Embryonic facial prominence (tissue), 1 donor: ENCODE measurements around the gene EPHB2.

Experiments
- DNase-seq: peaks from one replicate; pipeline ENCODE4 v3.0.0-alpha.2; 2016; ENCODE audit errors: extremely low spot score

EPHB2 gene

DNA sequence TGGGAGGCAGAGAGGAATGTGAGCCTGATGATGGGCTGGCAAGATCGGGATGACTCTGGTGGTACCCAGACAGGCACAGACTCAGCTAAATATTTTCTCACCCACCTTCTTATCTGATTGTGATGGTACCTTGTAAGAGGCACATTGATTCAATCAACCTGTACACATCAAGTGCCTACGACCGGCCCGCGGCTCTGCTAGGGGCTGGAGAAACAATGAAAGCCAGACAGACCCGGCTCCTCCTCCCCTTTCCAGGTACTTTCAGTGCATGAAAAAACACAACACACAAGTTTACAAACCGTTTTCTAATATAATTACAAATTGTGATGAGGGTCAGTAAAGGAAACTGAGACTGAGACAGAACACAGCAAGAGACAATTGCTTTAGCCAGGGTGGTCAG is 147.0 kb downstream of the EPHB2 start:
- no peak for DNase-seq

DNA sequence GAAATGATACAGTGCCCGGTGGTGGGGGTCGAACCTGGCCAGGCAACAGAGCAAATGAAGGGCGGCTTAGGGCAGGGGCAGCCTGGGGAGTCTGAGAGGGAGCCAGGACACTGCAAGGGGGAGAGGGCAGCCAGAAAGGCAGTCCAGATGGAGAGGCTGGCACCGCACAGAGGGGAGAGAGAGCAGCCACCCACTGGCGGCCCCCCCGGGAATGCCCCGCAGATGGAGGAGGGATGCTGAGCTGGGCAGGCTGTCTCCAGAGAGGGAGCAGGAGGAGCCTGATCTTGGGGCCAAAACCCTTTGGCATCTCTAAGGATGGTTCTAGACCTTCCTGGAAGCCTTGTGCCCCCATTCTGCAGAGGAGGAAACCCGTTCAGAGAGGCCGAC is 149.8 kb downstream of the EPHB2 start:
- DNase-seq, result no peak

DNA sequence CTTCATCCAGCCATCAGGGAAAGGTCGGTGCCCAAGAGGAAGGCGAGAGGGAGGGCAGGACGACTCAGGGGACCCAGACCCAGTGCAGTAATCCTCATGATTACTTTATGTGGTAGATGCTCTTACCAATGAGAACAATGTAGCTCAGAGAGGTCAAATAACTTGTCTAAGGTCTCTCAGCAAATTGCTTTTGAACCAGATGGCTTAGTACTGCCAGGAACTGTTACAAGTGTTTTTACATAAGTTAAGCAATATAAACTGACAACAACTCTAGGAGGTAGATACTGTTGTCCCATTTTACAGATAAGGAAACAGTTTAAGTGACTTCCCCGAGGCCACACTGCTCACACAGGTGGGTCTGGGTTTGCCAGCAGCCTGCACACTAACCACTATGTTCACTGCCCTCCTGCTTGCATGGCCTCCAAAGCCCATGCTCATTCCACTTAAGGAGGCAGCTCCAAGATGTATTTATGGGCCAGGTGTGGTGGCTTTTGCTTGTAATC is 150.3 kb downstream of the EPHB2 start:
- DNase-seq, result no peak

DNA sequence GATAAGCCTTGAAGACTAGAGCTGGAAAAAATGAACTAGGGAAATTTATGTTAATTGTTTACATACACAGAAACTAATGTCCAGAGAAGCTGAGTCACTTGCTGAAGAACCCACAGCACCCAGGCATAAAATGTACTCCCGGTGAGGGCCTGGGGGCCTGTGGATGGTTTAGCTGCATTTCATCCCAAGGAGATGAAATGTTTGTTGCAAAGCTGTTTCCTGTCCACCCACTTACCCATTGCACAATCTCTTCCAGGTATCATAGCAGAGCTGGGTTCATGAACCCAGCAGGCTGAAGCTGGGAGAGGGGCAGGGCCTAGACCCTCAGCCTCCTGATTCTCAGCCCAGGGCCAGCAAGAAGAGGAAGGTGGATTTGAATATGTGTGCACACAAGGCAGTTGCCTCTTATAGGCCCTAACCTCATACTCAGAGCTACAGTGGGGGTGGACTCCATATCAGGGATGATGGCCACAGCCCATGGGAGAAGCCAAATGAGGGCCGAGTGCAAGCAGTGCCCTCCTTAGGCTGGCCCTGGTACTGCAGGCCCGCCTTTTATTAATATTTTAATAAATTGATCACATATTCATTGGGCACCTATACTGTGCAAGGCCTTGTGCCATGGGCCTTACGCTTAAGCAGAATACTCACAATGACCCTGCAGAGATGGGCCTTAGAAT is 151.3 kb downstream of the EPHB2 start:
- DNase-seq, result no peak

DNA sequence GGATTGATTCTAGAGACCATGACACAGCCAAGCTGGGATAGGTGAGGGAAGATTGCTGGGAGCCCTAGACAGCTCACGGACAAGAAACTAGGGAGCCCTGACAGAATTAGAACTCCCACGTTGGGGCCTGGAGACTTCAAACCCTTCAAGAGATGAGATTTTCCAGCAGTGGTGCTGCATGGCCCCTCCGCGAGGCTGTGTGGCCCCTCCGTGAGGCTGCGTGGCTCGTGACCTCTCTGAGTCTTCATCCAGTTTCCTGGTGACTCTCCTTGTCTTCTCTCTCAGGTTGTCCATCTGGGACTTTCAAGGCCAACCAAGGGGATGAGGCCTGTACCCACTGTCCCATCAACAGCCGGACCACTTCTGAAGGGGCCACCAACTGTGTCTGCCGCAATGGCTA is 152.1 kb downstream of the EPHB2 start:
- no peak for DNase-seq

- DNase-seq, result no peak
These were observed 153.1 kb downstream of the EPHB2 start for GRCh38 chr1:22863766-22864165.

GRCh38 chr1:22864886-22865285 is 154.2 kb downstream of the EPHB2 start:
- DNase-seq, result no peak

DNA sequence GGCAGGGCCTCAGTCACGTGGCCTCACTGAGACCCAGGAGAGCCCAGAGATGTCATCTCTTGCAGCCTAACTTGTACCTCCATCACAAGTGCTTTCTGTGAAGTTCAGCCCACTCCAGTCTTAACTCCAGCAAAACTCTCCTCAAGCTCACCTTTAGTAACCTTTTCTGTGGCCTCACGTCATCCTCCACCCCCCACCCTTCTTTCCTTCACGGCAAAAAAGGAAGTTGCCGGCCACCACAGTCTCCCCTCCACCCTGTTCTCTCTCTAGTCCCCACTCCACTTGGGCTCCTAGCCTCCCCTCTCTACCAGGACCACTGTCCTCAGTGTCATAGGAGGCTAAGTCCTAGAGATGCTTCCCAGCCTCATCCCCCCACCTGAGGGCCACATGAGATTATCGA is 155.1 kb downstream of the EPHB2 start:
- DNase-seq, result no peak

DNA sequence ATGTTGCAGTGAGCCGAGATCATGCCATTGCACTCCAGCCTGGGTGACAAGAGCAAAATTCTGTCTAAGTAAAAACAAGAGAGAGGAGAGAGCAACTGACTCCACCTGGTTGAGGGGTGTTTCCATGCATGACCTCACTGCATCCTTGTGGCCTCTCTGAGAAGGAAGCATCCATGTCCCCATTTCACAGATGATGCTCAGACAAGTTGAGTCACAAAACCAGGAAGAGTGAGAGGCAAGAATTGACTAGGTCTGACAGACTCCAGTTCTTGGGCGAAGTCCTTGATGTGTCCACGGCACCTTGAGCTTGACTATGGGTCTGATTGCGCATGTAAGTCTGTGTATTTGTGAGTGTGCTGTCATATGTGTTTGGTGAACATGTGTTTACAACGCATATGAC is 156.2 kb downstream of the EPHB2 start:
- no peak for DNase-seq

DNA sequence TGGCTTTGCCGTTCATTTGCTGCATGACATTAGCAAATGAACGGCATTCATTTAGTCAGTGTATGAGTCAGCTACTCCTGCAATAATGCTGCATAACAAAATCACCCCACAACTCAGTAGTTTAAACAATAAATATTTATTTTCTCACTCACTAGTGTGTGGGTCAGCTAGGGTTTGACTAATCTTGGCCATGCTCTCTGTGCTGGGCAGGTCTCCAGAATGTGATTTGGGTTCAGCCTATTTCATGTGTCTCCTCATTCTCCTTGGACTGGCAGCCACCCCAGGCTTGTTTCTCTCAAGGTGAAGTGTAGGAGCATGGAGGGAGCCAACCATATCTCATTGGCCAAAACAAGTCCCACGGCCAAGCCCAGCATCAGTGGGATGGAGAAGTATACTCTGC is 157.7 kb downstream of the EPHB2 start:
- no peak for DNase-seq

DNA sequence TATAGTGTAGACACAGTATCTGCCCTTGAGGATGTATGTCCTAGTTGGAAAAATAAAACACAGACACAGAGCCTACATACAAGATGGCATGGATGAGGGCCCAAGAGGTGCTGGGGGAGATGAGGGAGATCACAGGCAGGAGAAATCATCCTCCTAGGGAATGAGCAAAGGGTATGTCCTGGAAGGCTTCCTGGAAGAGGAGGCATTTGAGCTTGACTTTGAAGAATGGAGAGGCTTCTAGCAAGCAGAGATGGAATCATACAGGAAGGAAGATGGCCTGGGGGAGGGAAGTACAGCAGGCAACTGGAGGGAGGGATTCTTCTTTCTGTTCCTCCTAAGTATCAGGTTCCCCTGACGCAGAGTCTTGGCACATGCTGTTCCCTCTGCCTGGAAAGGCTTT is 158.7 kb downstream of the EPHB2 start:
- DNase-seq, result no peak

GRCh38 chr1:22870201-22870871 is 159.7 kb downstream of the EPHB2 start:
- DNase-seq, result no peak

DNA sequence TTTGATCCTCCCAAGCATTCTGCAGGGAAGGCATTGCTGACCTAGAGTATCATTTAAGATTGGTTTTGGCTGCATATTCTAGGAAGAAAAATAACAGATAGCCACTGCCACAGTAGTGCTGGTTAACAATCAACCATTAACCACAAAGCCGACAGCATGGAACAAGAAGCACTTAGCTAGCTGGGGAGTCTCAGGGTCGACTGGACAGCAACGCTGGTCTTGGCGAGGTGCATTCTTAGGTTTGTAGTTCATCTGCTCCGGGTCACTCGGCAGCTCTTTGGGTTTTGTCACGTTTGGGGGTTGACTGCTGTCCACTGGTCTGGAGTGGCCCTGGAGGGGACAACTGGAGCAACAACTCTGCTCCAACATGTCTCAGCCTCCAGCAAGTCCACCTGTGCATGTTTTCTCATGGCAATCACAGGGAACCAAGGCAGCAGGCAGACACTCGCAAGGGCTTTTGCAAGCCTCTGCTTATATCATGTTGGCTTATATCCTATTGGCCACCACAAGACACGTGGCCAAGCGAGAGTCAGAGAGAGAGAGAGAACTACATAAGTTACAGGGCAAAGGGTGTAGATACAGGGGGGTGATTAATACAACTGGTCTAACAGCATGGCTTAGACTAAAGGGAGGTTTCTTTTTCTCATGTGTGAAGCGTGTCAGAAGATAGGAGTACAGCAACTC is 162.5 kb downstream of the EPHB2 start:
- DNase-seq, result no peak

DNA sequence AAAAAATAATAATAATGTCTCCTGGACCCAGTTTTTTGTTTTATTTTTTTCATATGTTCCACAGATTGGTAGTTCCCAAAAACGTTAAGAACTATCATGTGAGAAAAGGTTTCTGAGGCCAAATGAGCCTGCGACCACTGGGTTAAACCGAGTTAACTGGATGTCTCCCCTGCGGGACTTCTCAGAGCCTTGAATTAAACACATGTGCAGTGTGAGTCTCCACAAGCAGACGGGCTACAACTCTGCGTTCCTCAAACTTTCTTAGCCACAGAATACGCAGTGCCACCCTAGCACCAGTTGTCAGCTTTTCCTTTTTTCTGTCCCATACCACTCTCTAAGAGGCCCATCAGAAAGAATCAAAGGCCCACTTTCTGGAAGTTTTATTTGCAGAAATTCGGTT is 164.1 kb downstream of the EPHB2 start:
- no peak for DNase-seq

DNA sequence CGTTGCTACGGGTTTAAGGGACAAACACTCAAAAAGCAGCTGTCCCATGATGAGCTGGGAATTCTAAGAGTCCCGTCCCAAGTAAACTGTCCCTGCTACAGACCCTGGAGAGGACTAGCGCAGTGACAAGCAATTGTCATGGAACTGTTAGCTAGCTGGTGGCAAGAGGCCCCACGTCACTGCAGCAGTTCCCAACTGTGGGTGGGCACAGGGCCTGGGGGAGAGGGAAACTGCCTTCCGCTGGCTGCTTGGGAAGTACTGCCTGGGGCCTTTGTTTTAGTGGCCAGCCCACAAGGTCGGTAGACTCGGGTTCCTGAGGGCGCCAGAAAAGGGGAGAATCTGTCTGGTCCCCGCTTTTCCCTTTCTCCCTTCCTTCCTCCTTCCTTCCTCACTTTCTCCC is 164.6 kb downstream of the EPHB2 start:
- no peak for DNase-seq

- DNase-seq, result no peak
These were observed 165.2 kb downstream of the EPHB2 start for GRCh38 chr1:22875841-22876240.

DNA sequence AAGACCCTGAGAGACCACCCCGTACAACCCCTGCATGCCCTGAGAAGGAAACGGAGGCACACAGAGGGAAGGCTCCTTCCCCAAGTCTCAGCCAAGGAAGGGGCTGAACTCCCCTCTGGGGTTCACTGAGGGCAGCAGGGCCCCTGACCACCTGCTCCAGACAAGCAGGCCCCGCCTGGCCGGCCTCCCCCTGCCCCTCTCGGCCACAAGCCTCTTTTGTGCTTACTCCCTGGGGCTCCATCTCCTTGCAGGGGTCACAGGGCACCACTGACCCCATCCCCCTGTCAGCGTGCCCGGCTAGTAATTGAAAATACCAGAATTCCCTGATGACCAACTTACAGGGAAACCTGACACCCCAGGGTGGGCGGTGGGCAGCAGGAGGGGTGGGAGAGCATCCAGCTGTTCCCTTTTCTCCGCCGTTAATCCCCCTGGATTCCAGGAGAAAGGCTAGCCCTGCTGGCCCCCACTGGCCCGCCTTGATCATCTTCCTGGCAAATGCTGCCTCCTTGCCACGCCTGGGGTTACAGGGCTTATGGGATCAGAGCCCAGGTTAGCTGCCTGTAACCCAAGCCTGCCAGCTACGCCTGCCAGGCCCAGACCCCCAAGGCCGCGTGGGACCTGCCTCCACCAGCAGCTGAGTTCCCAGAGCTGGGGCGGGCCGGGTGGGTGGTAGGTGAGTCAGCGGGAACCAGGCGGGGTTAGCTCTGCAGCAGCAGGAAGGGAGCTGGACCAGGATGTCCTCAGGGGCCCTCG is 165.9 kb downstream of the EPHB2 start:
- DNase-seq, result no peak

DNA sequence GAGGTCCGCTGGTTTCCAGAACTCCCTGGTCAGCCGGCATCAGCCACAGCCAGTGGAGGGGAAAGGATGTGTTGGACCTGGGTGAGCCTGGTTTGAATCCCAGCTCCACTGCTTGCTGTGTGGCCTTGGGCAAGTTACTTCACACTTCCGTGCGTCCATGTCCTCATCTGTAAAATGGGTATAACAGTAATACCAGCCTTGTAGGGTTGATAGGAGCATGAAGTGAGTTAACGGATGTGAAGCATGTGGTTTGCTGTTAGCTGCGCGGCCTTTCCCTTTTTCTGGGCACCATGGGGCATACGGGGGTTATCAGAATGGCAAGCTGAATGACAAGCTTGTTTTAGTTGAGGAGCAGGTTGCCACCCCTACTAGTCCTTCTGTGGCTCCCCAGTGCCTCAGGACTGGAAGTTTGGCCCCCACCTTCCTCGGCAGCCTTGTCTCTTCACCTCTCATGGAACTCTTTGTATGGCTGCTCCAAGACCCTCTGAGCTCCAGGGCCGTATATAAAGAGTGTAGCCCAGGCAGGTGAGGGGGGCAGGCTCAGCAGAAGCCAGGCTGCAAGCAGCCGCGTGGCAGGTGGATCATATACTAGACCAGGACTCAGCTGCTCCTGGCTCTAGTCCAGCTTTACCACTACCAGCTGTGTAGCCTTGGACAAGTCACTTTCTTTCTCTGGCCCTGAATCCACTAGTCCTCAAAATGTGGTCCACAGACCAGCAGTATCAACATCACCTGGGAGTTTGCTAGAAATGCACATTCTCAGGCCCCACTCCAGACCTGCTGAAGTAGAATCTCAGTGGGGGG is 166.7 kb downstream of the EPHB2 start:
- no peak for DNase-seq

DNA sequence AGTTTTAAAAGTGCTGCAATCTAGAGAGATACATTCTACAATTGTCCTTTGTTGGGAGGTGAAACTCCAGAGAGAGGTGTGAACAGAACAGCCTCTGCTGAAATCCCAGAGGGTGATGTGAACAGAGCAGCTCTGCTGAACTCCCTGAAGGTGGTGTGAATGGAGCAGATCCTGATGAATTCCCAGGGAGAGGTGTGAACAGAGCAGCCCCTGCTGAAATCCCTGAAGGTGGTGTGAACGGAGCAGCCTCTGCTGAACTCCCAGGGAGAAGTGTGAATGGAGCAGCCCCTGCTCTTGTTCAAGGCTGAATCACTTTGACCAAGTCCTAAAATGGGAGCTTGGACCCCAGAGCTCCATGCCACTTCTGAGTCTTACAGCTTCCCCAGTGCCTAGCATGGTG is 167.3 kb downstream of the EPHB2 start:
- no peak for DNase-seq

DNA sequence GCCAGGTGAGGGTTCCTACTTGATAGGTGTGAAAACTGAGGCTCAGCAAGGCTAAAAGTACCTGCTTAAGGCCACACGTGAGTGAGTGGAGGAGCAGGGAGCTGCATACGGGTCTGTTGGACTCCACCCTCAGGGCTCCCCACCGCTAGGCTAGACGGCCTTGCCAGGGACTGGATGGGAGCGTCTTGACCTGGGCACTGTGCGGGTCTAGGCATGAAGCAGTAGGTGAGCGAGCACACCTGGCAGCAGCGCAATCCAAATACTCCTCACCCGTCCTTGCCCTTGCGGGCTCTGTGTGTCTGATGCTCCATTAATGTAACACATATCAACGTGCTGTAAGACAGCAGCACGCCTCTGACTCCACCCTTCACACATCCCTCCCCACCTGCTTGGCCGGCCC is 168.0 kb downstream of the EPHB2 start:
- DNase-seq, result no peak

DNA sequence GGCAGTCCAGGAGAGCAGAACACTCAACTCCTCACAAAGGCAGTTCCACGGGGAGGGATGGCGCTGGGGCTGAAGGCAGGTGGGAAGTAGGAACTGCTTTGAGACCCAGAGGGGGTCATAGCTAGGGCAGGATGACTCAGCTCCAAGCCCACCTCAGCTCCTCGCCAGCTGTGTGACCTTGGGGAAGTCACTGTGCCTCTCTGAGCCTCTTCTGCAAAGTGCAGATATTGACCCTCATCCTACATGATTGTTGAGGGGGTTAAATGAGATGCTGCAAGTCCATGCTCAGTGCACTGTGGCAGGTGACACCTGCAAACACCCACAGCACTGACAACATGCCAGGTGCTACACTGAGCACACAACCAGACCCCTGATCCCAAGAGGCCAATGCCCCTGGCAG is 168.8 kb downstream of the EPHB2 start:
- no peak for DNase-seq
